ENCODE data around the gene TTLL4.

The TTLL4 gene

DNA sequence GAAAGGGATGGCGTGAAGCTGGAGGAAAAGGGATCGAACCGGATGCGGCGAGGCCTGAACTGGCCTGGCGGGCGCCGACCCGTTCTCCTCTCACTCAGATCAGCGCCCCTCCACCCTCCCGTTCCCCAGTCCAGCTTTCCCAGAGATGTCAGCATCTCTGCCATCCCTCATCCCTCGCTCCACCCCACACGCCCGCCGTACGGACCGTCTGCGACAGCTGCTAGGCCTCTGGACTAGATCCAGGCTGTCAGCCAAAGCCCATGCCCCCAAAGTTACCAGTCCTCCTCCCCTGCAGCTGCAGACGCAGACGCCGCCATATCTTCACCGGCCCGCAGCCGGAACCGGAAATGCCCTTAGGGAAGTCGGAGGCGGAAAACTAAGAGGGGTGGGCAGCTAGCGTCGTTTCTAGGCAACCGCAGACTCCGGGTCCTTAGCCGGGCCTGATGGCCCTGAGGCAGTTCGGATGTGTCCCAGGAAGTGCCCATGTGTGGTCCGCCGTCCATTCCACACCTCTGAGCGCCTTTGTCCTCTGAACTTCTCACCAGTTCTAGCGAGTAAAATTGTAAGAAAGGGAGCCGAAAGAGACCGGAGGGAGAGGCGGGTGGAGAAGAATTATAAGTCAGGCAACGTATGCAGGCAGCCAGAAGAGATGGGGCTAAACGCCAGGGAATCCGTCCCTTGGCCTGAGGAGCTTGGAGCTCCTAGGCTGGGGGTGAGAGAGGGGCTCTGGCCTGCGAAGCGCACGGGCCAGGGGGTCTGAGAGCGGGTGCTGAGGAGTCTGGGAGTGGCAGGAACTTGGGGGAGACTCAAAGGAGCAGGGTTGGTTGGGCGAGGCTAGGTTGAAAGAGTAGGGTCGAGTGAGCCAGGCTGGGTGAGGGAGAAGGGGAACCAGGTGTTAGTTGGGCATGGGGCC lies 38.7 kb upstream of the TTLL4 start, which contains the start of the genes RNF25 and STK36:
Gene RNF25, minus strand, starts transcription at position 349 of the 913 bp plus-strand sequence. Its CDS starts 32 bp downstream, at position 317.
Gene STK36, plus strand, starts transcription at position 433 of the 913 bp plus-strand sequence. CDS start 744 bp downstream, outside the sequence.
- Histone ChIP-seq H3K9ac (ENCODE audit: low read depth, low read length, poor library complexity, severe bottlenecking) (peak within 1 kb of the TSS; percentile 88), H3K4me1 (ENCODE audit: insufficient read depth, low read length, poor library complexity, severe bottlenecking) (peaks cover 20% of the 10 kb centered on the region), H3F3A (ENCODE audit: low read depth) (no peaks in the 10 kb centered on the region), H3K36me3 (ENCODE audit: insufficient read depth, low read length) (0 out of 2 replicates have a peak, but pooled peaks cover 5% of the 10 kb centered on the region), H2AFZ (ENCODE audit: low read length) (peak within 1 kb of the TSS; percentile 87), H3K27me3 (ENCODE audit: insufficient read depth, low read length, poor library complexity, severe bottlenecking) (no peaks in the 10 kb centered on the region), H3K9me3 (ENCODE audit: insufficient read depth, low read depth, low read length) (no peaks in the 10 kb centered on the region), H3K4me3 (ENCODE audit: low read length, poor library complexity, severe bottlenecking) (peak within 1 kb of the TSS; percentile 86), H3K9me2 (replicated peaks; ENCODE audit: low read depth, low read length) (no peaks in the 10 kb centered on the region), H3K4me2 (ENCODE audit: low read depth, low read length, poor library complexity, severe bottlenecking) (peak within 1 kb of the TSS; percentile 91), H4K20me1 (ENCODE audit: insufficient read depth, low read length, poor library complexity, severe bottlenecking) (no peaks in the 10 kb centered on the region), H3K79me2 (ENCODE audit: insufficient read depth, low read length) (peaks cover 13% of the 10 kb centered on the region)
- no peak for TF ChIP-seq EZH2phosphoT487 (IDR thresholded peaks at IDR 0.05; ENCODE audit: borderline replicate concordance)
- TF ChIP-seq, protein P1, sequence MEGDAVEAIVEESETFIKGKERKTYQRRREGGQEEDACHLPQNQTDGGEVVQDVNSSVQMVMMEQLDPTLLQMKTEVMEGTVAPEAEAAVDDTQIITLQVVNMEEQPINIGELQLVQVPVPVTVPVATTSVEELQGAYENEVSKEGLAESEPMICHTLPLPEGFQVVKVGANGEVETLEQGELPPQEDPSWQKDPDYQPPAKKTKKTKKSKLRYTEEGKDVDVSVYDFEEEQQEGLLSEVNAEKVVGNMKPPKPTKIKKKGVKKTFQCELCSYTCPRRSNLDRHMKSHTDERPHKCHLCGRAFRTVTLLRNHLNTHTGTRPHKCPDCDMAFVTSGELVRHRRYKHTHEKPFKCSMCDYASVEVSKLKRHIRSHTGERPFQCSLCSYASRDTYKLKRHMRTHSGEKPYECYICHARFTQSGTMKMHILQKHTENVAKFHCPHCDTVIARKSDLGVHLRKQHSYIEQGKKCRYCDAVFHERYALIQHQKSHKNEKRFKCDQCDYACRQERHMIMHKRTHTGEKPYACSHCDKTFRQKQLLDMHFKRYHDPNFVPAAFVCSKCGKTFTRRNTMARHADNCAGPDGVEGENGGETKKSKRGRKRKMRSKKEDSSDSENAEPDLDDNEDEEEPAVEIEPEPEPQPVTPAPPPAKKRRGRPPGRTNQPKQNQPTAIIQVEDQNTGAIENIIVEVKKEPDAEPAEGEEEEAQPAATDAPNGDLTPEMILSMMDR (conservative IDR thresholded peaks at IDR 0.05; ENCODE audit: low read length), result no peak

- Histone ChIP-seq H3K9me2 (replicated peaks; ENCODE audit: low read depth, low read length) (no peaks in the 10 kb centered on the region), H3K27me3 (ENCODE audit: insufficient read depth, low read length, poor library complexity, severe bottlenecking) (no peaks in the 10 kb centered on the region), H3F3A (ENCODE audit: low read depth) (no peaks in the 10 kb centered on the region), H3K4me3 (ENCODE audit: low read length, poor library complexity, severe bottlenecking) (no peak overlapping the region), H3K36me3 (ENCODE audit: insufficient read depth, low read length) (no peaks in the 10 kb centered on the region), H4K20me1 (ENCODE audit: insufficient read depth, low read length, poor library complexity, severe bottlenecking) (no peaks in the 10 kb centered on the region), H2AFZ (ENCODE audit: low read length) (no peak overlapping the region), H3K9me3 (ENCODE audit: insufficient read depth, low read depth, low read length) (no peaks in the 10 kb centered on the region), H3K4me2 (ENCODE audit: low read depth, low read length, poor library complexity, severe bottlenecking) (no peak overlapping the region), H3K79me2 (ENCODE audit: insufficient read depth, low read length) (no peaks in the 10 kb centered on the region), H3K9ac (ENCODE audit: low read depth, low read length, poor library complexity, severe bottlenecking) (no peak overlapping the region), H3K4me1 (ENCODE audit: insufficient read depth, low read length, poor library complexity, severe bottlenecking) (no peaks in the 10 kb centered on the region)
- TF ChIP-seq, protein P1 (conservative IDR thresholded peaks at IDR 0.05; ENCODE audit: low read length), result no peak
- no peak for TF ChIP-seq EZH2phosphoT487 (IDR thresholded peaks at IDR 0.05; ENCODE audit: borderline replicate concordance)
These were observed 31.5 kb upstream of the TTLL4 start for GRCh38 chr2:218679119-218679518.

DNA sequence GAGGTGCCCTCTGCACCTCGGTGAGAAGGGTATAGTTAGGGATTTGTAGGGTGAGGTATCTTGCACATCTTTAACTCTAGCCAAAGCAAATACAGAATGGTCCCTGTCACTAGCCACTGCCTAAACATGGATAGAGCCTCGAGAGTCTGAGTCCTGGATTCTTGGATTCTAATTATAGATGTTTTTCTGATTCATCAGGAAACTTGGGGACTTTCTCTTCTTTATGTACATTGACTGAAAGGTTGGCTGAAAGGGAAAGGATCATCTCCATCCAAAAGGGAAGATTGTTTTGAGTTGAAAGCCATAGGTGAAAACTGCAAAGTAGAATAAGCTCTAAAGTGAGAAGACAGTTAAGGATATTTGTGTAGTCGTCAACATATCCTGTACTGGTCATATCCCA lies 30.6 kb upstream of the TTLL4 start:
- no peaks in the 10 kb centered on the region for H3K4me1 ChIP-seq (ENCODE audit: insufficient read depth, low read length, poor library complexity, severe bottlenecking)
- no peaks in the 10 kb centered on the region for H3K36me3 ChIP-seq (ENCODE audit: insufficient read depth, low read length)
- TF ChIP-seq, protein P1 (conservative IDR thresholded peaks at IDR 0.05; ENCODE audit: low read length), result no peak
- no peak for TF ChIP-seq EZH2phosphoT487 (IDR thresholded peaks at IDR 0.05; ENCODE audit: borderline replicate concordance)
- no peaks in the 10 kb centered on the region for H3F3A ChIP-seq (ENCODE audit: low read depth)
- H3K4me3 ChIP-seq (ENCODE audit: low read length, poor library complexity, severe bottlenecking), result no peak overlapping the region
- no peaks in the 10 kb centered on the region for H3K79me2 ChIP-seq (ENCODE audit: insufficient read depth, low read length)
- H3K4me2 ChIP-seq (ENCODE audit: low read depth, low read length, poor library complexity, severe bottlenecking), result no peak overlapping the region
- H3K9me2 ChIP-seq (replicated peaks; ENCODE audit: low read depth, low read length), result no peaks in the 10 kb centered on the region
- no peaks in the 10 kb centered on the region for H3K27me3 ChIP-seq (ENCODE audit: insufficient read depth, low read length, poor library complexity, severe bottlenecking)
- H3K9ac ChIP-seq (ENCODE audit: low read depth, low read length, poor library complexity, severe bottlenecking), result no peak overlapping the region
- H3K9me3 ChIP-seq (ENCODE audit: insufficient read depth, low read depth, low read length), result no peaks in the 10 kb centered on the region
- H2AFZ ChIP-seq (ENCODE audit: low read length), result no peak overlapping the region
- no peaks in the 10 kb centered on the region for H4K20me1 ChIP-seq (ENCODE audit: insufficient read depth, low read length, poor library complexity, severe bottlenecking)

Measured in Loucy (cell line).